NCI-H2029 (cell line): Measurements from ENCODE around the gene SH2B2.
A peak's percentile ranks its signal among the peaks of the same experiment; 100 is the strongest.
"Not testable (repeated sequence)": the region's sequence is repeated elsewhere in the genome, so short reads cannot be mapped to it uniquely, and the experiment has no call there.

Experiments
- DNase-seq: peaks from one replicate; lab custom pipeline; 2025; lab: John Stamatoyannopoulos, UW

SH2B2 gene

GRCh38 chr7:102306916-102307677, 20.4 kb downstream of the SH2B2 start:
- no peak for DNase-seq

DNA sequence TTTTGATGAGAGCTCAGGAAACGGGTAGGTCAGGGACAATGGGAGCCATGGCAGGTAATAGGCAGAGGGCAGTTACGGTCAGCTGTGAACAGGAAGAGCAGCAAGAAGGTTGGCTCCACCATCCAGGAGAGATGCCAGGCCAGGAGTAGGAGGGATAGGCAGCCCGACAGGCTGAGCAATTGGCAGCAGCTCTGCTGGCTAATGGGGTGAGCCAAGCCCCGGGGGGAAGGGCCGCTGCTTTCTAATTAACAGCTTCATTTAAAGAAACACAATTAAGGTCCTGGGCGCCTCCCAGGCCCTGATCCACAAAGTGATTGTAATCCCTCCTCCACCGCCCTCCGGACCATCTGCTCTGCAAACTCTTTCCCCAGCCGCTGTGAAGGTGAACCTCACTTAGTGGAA, 23.7 kb downstream of the SH2B2 start:
- DNase-seq, result no peak

DNA sequence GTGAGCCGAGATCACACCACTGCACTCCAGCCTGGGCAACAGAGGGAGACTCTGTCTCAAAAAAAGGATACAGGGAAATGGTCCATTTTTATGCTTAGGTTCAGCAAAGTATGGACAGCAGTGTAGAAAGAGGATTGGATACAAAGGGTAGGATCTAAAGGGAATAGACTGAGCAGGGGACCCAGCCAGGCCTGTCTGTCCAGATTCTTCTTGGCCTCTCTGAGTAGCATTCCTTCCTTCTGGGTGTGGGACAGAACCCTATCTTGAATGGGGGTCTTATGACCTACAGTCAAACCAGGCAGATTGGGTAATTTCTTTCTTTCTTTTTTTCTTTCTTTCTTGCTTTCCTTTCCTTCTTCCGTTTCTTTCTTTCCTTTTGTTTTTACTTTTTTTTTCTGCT, 25.6 kb downstream of the SH2B2 start:
- DNase-seq, result no peak

- no peak for DNase-seq
Observed at GRCh38 chr7:102313997-102314780, 27.5 kb downstream of the SH2B2 start.

DNA sequence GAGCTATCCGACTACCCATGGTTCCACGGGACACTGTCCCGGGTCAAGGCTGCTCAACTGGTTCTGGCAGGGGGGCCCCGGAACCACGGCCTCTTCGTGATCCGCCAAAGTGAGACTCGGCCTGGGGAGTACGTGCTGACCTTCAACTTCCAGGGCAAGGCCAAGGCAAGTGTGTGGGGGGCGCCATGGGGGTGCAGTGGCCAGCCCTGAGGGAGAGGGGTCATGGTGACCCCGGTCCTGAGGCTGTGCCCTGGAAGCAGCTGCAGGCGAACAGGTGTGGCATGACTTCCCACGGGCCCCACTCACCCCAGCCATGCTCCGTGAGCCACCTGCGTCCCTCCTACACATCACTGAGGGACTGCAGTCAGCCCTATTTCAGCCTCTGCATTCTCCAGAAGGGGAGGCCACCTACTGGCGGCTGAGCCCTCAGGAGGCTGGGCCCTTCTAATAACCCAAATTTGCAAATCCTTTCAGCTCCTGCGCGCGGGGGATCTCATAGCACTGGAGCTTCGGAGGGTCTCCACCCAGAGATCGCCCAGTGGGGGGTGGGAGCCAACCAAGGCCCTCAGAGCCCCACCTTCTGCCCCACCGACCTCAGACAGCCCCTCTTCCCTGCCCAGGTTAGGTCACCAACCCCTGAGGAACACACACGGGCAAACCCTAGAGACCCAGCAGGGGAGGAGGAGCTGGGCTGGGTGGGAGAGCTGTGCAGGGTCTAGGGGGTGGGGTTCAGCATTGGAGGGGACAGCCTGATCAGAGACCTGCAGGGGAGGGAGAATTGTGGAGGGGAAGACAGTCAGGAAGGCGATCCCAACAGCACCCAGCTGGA, 30.8 kb downstream of the SH2B2 start:
- no peak for DNase-seq

DNA sequence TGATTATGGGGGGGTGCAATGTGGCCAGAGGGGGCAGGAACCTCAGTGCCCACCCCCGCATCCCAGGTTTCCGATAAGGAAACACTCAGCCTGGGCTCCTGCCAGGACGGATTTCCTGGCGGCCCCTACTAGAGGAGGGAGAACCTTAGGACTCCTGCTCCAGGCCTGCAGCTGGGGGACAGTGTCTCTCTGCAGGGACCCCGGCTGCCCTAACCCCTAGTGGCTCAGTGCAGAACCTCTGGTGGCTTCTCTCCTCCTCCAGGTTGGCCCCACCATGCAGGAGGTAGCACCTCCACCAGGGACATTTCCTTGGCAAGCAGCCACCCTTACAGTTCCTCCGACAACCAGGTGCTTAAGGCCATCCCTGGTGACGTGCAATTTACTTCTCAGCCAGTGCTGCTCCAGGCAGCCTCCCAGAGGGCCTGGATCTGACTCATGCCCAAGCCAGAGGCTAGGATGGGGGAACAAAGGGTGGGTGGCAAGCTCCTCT, 31.9 kb downstream of the SH2B2 start:
- DNase-seq, result peak; percentile 40

DNA sequence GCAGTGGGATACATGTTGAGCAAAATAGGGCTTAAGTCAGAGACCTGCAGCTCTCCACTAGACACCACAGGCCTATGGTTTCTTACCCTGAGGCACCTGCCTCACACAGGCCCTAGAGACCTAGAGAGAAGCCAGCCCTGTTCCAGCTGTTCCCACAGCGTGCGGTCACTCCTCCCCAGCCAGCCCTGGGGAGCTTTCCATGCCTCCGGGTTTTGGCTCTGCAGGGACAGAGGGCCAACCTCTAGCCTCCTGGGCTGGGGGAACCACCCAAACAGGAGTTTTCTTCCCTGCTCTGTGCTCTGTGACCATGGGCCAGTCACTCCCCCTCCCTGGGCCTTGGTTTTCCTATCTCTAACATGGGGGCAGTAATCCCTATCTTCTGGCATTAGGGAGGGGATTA, 33.0 kb downstream of the SH2B2 start:
- DNase-seq, result no peak

DNA sequence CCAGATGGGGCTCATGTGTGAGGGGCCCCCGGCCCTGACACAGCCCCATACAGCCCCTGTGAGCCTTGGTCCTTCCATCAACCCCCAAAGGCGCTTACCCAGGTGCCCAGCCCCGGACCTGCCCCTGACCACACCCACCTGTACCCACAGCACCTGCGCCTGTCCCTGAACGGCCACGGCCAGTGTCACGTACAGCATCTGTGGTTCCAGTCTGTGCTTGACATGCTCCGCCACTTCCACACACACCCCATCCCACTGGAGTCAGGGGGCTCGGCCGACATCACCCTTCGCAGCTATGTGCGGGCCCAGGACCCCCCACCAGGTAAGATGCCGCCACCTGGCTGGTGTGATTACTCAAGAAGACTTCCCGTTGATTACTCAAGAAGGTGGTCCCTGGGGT, 33.5 kb downstream of the SH2B2 start:
- DNase-seq, result no peak

GRCh38 chr7:102320601-102321350, 34.1 kb downstream of the SH2B2 start:
- no peak for DNase-seq

DNA sequence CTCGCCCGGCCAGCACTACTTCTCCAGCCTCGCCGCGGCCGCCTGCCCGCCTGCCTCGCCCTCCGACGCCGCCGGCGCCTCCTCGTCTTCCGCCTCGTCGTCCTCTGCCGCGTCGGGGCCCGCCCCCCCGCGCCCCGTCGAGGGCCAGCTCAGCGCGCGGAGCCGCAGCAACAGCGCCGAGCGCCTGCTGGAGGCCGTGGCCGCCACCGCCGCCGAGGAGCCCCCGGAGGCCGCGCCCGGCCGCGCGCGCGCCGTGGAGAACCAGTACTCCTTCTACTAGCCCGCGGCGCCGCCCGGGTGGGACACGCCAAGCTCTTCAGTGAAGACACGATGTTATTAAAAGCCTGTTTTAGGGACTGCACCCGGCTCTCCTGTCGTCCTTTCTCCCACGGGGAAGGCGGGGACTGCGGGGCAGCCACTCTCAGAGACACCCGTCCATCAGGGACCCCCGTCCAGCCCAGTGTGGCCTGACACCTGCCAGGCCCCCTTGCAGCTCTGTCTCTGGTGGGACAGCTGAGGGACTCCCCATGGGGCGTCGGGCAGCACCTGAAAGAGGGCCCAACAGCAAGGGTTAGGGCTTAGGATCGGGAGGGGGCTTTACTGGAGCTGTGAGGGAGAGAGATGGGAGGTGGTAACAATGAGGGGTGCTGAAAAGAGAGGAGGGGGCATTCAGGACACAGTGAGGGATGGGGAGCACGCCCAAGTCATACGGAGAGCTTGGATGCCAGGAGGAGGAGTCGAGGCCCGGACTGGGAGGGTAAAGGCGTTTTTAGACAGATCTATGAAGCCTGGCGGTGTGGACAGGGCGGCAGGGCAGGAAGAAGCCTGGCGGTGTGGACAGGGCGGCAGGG, 34.9 kb downstream of the SH2B2 start:
- no peak for DNase-seq

DNA sequence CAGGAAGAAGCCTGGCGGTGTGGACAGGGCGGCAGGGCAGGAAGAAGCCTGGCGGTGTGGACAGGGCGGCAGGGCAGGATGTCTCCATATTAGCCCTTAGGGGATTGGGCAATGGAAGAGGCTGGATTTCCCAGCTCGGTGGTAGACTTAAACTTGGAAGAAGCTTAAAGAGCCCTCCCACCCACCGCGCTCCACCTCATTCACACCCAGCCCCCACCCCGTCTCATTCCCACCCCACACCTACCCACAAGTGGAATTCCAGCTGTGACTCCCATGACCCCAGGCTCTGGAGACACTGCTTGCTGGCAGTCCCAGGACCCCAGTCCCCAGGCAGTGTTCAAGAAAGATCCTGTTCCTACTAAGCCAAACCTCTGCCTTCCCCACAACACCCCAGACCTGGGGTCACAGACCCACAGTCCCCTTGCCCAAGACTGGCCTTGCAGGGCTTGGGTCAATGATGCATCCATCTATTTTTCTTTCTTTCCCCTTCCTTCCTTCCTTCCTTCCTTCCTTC, 35.6 kb downstream of the SH2B2 start:
- no peak for DNase-seq

DNA sequence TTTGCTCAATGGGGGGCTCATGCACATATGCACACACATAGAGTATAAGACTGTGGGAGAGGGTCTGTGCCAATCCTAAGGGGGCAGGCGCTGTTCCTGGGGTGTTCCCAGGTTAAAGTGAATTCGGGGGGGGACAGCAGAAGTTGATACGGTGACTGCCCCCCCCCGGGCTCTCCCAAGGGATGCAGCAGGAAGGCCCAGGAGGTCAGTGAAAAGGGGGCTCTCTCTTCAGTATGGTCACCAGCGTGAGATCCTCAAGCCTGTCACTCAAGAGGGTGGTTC, 37.2 kb downstream of the SH2B2 start:
- DNase-seq, result no peak

- not testable (repeated sequence) for DNase-seq
Observed at GRCh38 chr7:102325106-102325505, 38.4 kb downstream of the SH2B2 start.

DNA sequence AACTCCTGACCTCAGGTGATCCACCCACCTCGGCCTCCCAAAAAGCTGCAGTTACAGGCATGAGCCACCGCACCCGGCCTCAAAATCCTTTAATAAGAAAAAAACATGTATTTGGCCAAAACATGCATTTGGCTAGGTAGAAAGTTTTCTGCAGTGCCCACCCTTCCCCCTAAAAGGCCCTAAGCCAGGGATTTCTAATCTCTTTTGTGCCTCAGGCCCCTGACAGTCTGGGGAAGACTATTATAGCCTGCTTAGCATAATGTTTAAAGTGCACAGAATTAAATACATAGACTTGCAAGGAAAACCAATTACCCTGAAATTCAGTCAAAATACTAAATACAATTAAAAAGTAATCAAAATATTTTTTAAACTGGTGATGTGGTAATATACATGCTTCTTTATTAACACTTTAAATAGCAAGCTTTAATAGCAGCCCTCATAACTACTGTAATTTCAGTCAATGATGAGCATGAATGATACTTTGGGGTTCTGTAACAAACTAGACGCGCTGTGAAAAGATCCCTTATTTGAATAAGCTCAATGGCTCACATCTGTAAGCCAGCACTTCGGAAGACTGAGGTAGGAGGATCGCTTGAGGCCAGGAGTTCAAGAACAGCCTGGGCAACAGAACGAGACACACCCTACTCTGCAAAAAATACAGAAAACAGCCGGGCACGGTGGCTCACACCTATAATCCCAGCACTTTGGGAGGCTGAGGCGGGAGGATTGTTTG, 39.7 kb downstream of the SH2B2 start:
- no peak for DNase-seq

DNA sequence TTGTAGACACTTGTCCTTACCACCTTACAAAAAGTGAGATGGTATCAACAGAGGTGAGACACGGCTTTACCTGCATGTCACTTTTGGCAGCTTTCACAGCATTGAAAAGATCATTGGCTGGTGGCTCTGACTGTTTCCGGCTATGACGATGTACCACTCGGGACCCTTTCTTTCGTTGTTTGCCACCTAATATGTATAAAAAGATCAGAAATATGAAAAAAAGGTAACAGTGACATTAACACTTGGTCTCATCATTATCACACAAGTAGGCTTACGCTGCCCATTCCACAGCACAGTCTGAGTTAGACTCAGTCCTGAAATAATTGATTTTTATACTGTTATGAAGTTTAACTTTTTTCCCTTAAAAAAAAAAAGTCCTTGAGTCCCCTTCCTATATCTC, 40.5 kb downstream of the SH2B2 start:
- not testable (repeated sequence) for DNase-seq

DNA sequence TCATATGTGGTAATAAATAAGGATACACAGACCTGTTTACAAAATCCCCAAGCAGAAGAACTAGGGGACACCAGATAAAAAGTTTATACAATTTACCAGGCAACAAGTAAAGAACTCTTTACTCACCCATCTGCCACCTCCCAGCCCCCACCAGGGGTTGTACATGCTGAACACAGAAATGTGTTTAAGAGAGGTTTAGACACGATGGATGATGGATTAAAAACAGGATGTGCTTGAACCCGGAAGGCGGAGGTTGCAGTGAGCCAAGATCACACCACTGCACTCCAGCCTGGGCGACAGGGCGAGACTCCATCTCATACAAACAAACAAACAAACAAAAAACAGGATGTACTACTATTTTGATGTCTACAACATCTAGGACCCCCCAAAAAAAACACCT, 42.2 kb downstream of the SH2B2 start:
- DNase-seq, result not testable (repeated sequence)

DNA sequence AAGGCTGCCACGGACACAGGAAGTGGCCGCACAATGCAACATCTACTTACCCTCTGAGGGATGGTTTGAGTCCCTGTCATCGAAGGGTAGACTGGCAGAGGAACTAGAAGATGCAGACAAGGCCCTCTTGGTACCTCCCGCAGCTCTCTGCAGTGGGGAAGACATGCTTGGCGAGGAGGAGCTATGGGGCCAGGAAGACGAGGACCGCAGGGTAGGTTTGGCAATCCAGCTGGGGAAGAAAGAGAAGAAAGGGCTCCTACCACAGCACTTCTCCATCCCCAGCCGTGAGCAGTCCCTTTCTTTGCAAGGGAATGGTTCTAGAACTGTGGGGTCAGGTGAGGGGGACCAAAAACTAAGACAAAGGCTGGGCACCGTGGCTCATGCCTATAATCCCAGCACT, 42.7 kb downstream of the SH2B2 start:
- not testable (repeated sequence) for DNase-seq

DNA sequence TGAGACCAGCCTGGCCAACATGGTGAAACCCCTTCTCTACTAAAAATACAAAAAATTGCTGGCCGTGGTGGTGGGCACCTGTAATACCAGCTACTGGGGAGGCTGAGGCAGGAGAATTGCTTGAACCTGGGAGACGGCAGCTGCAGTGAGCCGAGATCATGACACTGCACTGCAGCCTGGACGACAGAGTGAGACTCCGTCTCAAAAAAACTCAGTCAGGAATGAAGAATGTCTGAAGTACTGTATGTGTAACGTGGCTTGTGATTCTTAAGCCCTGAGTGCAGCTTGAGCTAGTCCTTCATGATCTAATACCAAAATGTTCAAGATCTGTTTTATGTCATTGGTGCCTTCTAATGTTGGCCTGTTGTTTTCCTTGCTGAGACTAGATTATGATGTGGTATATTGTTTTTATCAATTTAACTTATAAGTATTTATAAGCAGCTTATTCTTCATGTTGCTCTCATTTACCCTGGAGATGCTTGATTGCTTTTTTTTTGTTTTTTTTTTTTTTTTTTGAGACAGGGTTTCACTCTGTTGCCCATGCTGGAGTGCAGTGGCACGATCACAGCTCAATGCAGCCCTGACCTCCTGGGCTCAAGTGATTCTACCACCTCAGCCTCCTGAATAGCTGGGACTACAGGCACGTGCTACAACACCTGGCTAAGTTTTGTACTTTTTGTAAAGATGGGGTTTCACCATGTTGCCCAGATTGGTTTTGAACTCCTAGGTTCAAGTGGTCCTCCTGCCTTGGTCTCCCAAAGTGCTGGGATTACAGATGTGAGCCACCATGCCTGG, 44.2 kb downstream of the SH2B2 start:
- not testable (repeated sequence) for DNase-seq

GRCh38 chr7:102335574-102335973, 48.9 kb downstream of the SH2B2 start:
- not testable (repeated sequence) for DNase-seq
